Fibroblast of mammary gland (primary cell): ENCODE results near the gene APBA2.

Experiments used
- DNase-seq: peaks from one replicate; pipeline ENCODE4 v3.0.0-alpha.2; 2010; ENCODE audit warnings: low read depth
- H3K4me3 ChIP-seq: 2 replicates; pipeline ENCODE4 v1.5.1; 2011; ENCODE audit warnings: low read depth, mild to moderate bottlenecking, low read length, moderate library complexity; ENCODE audit not compliant: control insufficient read depth
- TF ChIP-seq, protein P1 (sequence below): conservative IDR thresholded peaks from 2 replicates; pipeline ENCODE4 v1.5.1; 2011; ENCODE audit warnings: low read depth, low read length, inconsistent platforms; ENCODE audit not compliant: control insufficient read depth, insufficient read depth

The APBA2 gene

GRCh38 chr15:28920781-28921331, 35.1 kb downstream of the APBA2 start:
- no peak for DNase-seq
- TF ChIP-seq, protein P1, sequence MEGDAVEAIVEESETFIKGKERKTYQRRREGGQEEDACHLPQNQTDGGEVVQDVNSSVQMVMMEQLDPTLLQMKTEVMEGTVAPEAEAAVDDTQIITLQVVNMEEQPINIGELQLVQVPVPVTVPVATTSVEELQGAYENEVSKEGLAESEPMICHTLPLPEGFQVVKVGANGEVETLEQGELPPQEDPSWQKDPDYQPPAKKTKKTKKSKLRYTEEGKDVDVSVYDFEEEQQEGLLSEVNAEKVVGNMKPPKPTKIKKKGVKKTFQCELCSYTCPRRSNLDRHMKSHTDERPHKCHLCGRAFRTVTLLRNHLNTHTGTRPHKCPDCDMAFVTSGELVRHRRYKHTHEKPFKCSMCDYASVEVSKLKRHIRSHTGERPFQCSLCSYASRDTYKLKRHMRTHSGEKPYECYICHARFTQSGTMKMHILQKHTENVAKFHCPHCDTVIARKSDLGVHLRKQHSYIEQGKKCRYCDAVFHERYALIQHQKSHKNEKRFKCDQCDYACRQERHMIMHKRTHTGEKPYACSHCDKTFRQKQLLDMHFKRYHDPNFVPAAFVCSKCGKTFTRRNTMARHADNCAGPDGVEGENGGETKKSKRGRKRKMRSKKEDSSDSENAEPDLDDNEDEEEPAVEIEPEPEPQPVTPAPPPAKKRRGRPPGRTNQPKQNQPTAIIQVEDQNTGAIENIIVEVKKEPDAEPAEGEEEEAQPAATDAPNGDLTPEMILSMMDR: no peak
- H3K4me3 ChIP-seq: no peak overlapping the region

DNA sequence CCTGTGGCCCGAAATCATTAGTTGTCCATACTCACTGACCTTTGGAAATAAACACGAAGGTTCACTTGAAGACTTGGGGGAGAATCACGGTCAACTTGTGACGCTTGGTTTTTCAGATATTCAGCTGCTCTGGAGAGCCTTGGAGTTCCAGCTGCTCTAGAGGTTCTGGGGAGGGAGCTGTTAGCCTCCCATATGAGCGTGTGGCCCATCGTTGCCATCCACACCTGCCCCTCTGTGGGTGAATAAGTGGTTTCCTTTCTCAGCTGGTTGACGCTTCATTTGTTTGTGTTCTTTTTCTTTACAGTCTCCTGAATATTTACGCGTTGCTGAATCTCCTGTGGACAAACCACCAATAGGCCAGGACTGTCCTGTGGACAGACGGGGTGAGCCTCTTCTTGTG, 35.6 kb downstream of the APBA2 start:
- H3K4me3 ChIP-seq: no peak overlapping the region
- DNase-seq: no peak
- TF ChIP-seq, protein P1: no peak

DNA sequence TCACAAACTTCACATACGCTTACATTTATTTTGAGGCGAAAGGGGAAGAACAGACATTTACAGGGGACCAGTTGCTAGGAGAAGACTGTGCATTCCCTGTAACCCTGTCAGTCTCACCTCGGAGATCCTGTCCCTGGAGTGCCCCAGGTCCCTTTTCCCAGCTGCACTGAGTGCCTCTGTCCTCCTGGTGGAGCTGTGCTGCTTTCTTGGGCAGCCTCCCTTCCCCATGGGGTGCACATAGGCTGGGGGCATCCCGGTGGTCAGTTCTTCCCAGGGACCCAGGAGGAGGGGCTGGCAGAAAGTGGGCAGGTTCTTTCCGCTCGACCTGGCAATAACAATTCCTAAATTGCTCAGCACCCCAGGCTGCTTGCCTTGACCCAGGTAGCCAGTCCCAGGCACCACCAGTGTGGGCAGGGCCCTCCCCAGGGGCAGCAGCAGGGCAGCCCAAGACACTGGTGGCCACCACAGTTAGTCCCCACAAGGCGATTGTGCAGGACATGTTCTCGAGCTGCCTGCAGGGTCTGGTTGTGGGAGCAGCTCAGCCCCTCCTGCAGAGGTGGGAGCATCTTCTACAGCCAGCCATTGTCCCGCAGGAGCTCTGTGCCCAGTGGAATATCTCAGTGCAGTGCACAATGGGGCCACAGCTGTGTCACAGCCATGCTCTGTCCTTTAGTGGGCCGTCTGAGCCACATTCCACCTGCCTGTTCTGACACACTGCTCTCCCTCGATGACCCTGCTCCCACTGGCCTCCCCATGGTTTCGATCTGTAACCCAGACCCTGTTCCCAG, 36.3 kb downstream of the APBA2 start:
- no peak for DNase-seq
- TF ChIP-seq, protein P1: no peak
- no peak overlapping the region for H3K4me3 ChIP-seq

GRCh38 chr15:28922707-28923012, 36.9 kb downstream of the APBA2 start:
- TF ChIP-seq, protein P1: no peak
- DNase-seq: no peak
- H3K4me3 ChIP-seq: no peak overlapping the region

DNA sequence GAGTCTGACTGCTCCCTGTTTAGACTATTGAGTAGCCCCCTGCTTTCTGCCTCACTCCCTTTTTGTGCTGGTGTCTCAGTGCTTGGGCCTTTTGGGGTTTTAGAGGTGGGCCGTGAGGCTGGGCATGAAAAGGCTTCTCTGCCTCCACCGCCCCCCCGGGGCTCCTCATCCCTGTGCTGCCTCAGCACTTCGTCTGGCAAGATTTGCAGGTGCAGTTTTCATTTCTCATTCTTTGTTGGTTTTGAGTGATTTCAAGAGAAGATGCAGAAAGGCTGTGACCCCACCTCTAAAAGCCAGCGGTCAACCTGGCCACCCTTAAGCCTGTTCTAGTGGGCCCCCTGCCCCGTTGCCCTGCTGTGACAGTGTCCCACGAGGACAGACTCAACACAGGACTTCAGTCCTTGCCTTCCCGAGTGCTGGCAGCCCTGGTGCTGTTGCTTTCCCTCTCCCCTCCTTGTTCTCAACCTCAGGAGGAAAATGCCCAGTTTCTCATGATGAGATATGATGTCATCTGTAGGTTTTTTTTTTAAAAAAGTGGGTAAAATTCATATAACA, 38.0 kb downstream of the APBA2 start:
- TF ChIP-seq, protein P1: no peak
- no peak overlapping the region for H3K4me3 ChIP-seq
- DNase-seq: no peak

DNA sequence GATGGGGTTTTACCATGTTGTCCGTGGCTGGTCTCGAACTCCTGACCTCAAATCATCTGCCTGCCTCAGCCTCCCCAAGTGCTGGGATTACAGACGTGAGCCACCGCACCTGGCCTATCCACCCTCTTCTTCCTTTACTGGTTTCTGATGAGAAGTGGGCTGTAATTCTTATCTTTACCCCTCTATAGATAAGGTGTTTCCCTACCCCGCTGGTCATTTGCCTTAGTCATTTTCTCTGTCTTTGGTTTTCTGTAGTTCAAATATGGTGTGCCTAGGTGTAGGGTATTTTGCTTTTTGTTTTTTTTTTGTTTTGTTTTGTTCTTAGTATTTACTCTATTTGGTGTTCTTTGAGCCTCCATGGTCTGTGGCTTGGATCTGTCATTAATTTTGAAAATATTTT, 41.3 kb downstream of the APBA2 start:
- H3K4me3 ChIP-seq: no peak overlapping the region
- no peak for DNase-seq
- TF ChIP-seq, protein P1: no peak
